Body of pancreas (tissue), 4 donors: ENCODE results near the gene MSI2. TPM values are rescaled to one million over a fixed set of nuclear protein-coding genes. Genes with fewer than 3 reads are reported as not detected.

Experiments used
- ATAC-seq: fragments of 150-250 bp; one replicate; pipeline ENCODE4 v1.9.1; 2016
- DNase-seq, 4 donors: peaks; one replicate each; pipeline ENCODE4 v3.0.0-alpha.2; 2019
- H3K27ac ChIP-seq, 4 donors: fragments of 200-600 bp; sonication (generic); 1 replicate in 3 of 4; 2 replicates in 1 of 4; pipeline versions ENCODE4 v1.5.1 to v1.6.1; 2016 to 2019; ENCODE audit warnings: mild to moderate bottlenecking in 1 of 4, mixed read lengths in 1 of 4, moderate library complexity in 1 of 4
- H3K27me3 ChIP-seq, 2 donors: fragments of 200-600 bp; sonication (generic); one replicate each; pipeline ENCODE4 v1.6.0; 2016; ENCODE audit warnings: mild to moderate bottlenecking in 1 of 2
- H3K36me3 ChIP-seq, 2 donors: fragments of 200-600 bp; sonication (generic); replicated peaks in 1 of 2; 2 replicates each; pipeline ENCODE4 v1.5.1; 2016; ENCODE audit warnings: low read depth in 2 of 2; ENCODE audit not compliant: insufficient read depth in 1 of 2
- H3K4me1 ChIP-seq: fragments of 200-600 bp; sonication (generic); one replicate; pipeline ENCODE4 v1.6.0; 2016
- H3K4me3 ChIP-seq, 2 donors: fragments of 200-600 bp; sonication (generic); 1 replicate in 1 of 2; 2 replicates in 1 of 2; pipeline ENCODE4 v1.5.1; 2016 to 2019
- H3K9me3 ChIP-seq, 3 donors: fragments of 200-600 bp; sonication (generic); 1 replicate in 2 of 3; 2 replicates in 1 of 3; pipeline ENCODE4 v1.5.1; 2016
- CTCF ChIP-seq, 7 experiments: fragments of 450-650 bp in 4 of 7; fragments of 200-600 bp in 3 of 7; sonication (generic) in 3 of 7; IDR thresholded peaks; one replicate each; pipeline ENCODE4 v1.5.1; 2016 to 2019; ENCODE audit warnings: antibody characterized with exemption in 7 of 7
- POLR2A ChIP-seq, 3 donors: fragments of 450-650 bp; IDR thresholded peaks; one replicate each; pipeline ENCODE4 v1.6.1; 2016; ENCODE audit warnings: antibody characterized with exemption in 3 of 3, mild to moderate bottlenecking in 2 of 3
- WGBS, 2 donors: methylation state at CpG; one replicate each; pipeline ENCODE4 v1.1.5; 2017; 5-methylcytosine and 5-hydroxymethylcytosine counted together
- intact Hi-C: fragments of 100-400 bp; cut with DNase I; formaldehyde crosslinking; loops from one replicate; pipeline ENCODE4 v1.15.1; 2023
- total RNA-seq, 2 donors: library from RNA; depleted of rRNA; stranded (reverse); fragments of >200 nt; gene quantifications; one replicate each; pipeline ENCODE4 v1.1.0, GENCODE V29; 2016

Gene MSI2
- total RNA-seq, 2 donors from 2014 or later, result 21.1 to 28.5 TPM

- Histone ChIP-seq H3K36me3 (no peaks in the 10 kb centered on the region), H3K27ac (no peak overlapping the region), H3K9me3 (no peaks in the 10 kb centered on the region), H3K27me3 (no peaks in the 10 kb centered on the region), H3K4me1 (no peaks in the 10 kb centered on the region), H3K4me3 (no peak overlapping the region)
- 93% methylated on average over 11 to 13 of the region's 13 CpGs for WGBS, 2 donors
- no peak for DNase-seq
- no peak for TF ChIP-seq CTCF (IDR thresholded peaks at IDR 0.05)
- no peak for TF ChIP-seq POLR2A (IDR thresholded peaks at IDR 0.05)
- intact Hi-C loops, result no loop called here
- no peak for ATAC-seq
Observed at GRCh38 chr17:57651996-57652395, 395.7 kb downstream of the MSI2 start.

GRCh38 chr17:57652811-57653210 is 396.5 kb downstream of the MSI2 start:
- ATAC-seq (no peak), DNase-seq (no peak)
- Histone ChIP-seq H3K4me3 (no peak overlapping the region), H3K27ac (no peak overlapping the region), H3K36me3 (no peaks in the 10 kb centered on the region), H3K4me1 (no peaks in the 10 kb centered on the region), H3K27me3 (no peaks in the 10 kb centered on the region), H3K9me3 (no peaks in the 10 kb centered on the region)
- TF ChIP-seq CTCF (IDR thresholded peaks at IDR 0.05) (no peak), POLR2A (IDR thresholded peaks at IDR 0.05) (no peak)
- WGBS, 2 donors, result 91 to 97% methylated on average over 3 to 4 of the region's 4 CpGs
- intact Hi-C loops, result no loop called here

GRCh38 chr17:57653279-57653678 is 397.0 kb downstream of the MSI2 start:
- Histone ChIP-seq H3K4me3 (no peak overlapping the region), H3K36me3 (no peaks in the 10 kb centered on the region), H3K9me3 (no peaks in the 10 kb centered on the region), H3K27ac (no peak overlapping the region), H3K27me3 (no peaks in the 10 kb centered on the region), H3K4me1 (no peaks in the 10 kb centered on the region)
- no peak for TF ChIP-seq CTCF (IDR thresholded peaks at IDR 0.05)
- no peak for TF ChIP-seq POLR2A (IDR thresholded peaks at IDR 0.05)
- ATAC-seq (no peak), DNase-seq (no peak)
- intact Hi-C loops, result no loop called here
- 72 to 81% methylated on average over 7 of the region's 7 CpGs for WGBS, 2 donors

GRCh38 chr17:57654040-57654775 is 397.9 kb downstream of the MSI2 start:
- H3K4me3 ChIP-seq, result no peak overlapping the region
- no peaks in the 10 kb centered on the region for H3K27me3 ChIP-seq
- TF ChIP-seq CTCF (IDR thresholded peaks at IDR 0.05) (no peak), POLR2A (IDR thresholded peaks at IDR 0.05) (no peak)
- ATAC-seq (no peak), DNase-seq (no peak)
- 92 to 94% methylated on average over 10 to 11 of the region's 11 CpGs for WGBS, 2 donors
- intact Hi-C loops, result no loop called here
- H3K4me1 ChIP-seq, result no peaks in the 10 kb centered on the region
- H3K27ac ChIP-seq, result no peak overlapping the region
- no peaks in the 10 kb centered on the region for H3K36me3 ChIP-seq
- no peaks in the 10 kb centered on the region for H3K9me3 ChIP-seq

GRCh38 chr17:57655553-57655952 is 399.2 kb downstream of the MSI2 start:
- DNase-seq (no peak), ATAC-seq (no peak)
- H3K27ac ChIP-seq, result no peak overlapping the region
- H3K4me3 ChIP-seq, result no peak overlapping the region
- H3K9me3 ChIP-seq, result no peaks in the 10 kb centered on the region
- WGBS, 2 donors, result 86 to 88% methylated on average over 6 of the region's 6 CpGs
- intact Hi-C loops, result no loop called here
- no peaks in the 10 kb centered on the region for H3K36me3 ChIP-seq
- TF ChIP-seq CTCF (IDR thresholded peaks at IDR 0.05) (no peak), POLR2A (IDR thresholded peaks at IDR 0.05) (no peak)
- H3K4me1 ChIP-seq, result no peaks in the 10 kb centered on the region
- no peaks in the 10 kb centered on the region for H3K27me3 ChIP-seq
